Measurements from ENCODE around the gene CACNB4.

The CACNB4 gene

DNA sequence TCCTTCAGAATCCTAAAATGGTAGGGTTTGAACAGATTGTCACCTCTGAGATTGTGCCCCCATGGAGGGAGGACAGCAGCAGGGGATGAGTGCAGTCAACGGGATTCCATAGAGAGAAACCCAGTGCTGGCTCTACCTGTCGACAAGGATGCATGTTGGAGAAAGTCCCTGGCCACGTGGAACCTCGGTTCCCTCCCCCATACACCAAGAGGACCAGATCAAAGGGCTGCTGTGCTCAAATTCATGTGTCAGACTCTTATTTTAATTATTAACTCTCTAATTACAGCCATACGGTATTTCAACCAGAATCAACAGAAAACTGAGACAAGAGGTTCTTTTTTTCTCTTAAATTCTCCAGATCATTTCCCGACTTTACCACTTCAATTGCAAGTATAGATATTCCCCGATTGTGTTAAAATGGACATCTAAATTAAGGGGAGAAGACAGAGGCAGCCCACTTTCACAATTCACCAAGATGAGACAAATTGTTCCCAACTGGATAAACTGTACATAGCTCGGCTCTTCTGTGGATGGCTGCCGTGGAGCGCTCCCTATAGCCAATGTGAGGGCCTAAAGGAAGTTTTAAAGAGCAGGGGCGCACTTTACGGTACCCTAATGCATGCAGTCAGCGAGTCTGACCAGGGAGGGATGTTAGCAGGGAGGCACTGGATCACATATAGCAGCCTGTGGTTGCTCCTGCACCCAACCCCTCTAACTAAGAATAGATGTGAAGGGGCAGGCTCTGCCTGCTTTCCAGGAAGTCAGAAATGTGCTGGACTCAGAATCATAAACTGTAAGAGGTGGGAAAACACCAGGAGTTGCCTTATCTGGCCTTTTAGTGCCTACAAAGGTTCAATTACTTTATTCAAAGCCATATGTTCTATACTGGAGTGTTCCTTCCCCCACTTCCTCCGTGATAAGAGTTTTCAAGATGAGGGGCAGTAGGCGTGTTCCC lies 123.1 kb downstream of the CACNB4 start:
- no peak for DNase-seq (ENCODE audit: low read depth)

- DNase-seq (ENCODE audit: low read depth): no peak
These were observed 123.9 kb downstream of the CACNB4 start for GRCh38 chr2:151974988-151975387.

DNA sequence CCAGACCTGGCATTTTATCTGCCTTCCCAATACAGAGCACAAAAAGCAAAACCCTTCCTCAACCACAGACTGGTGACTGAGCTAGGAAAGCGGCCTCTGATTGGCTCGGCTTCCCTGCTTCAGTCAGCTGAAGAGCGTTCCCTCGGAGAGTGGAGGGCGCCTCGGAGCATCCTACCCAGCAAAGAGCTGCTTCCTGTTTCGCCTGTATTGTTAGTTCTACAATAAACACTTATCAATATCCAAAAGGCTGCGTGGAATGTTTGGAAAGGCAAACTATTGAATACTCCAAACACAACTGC lies 125.0 kb downstream of the CACNB4 start:
- no peak for DNase-seq (ENCODE audit: low read depth)

DNA sequence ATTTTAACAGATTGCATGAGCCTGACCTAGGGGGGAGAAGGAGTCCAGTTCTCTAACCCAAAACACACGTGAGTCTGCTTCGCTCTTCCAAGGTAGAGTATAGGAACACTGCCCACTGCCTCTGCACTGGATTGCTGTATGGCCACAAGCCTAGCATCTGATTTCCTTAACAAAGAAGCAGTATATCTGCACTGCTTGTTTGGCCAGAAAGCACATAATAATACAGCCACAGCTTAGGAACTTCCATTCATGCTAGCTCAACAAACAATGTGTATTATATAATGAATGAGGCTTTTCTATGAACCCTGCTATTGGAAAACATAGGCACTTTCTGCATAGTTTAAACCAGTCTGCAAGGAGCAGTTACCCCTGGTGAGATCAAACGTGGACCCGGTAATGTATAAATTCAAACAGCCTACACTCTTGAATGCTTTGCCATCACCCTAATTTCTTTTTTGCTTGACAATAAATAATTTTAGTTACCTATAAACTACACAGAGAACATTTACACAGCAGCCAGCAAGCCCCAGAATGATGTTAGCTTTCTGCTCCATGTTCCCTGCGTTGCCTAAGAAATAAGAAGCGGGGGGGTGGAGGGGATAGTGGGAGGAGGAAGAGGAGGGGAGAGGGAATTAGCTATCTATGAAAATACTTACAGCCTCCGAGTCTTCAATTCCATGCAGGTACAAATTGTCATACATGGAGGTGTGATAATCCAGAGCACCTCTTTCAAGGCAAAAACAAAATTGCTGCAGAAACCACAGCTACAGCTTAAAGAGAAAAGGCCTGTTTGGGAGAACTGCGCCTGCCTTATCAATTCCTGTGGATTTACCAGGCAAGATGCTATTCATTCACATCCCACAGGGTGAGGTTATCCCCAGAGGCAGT lies 125.6 kb downstream of the CACNB4 start:
- DNase-seq (ENCODE audit: low read depth): no peak

- DNase-seq (ENCODE audit: low read depth): no peak
These were observed 126.4 kb downstream of the CACNB4 start for GRCh38 chr2:151972241-151973012.

- no peak for DNase-seq (ENCODE audit: low read depth)
These were observed 127.4 kb downstream of the CACNB4 start for GRCh38 chr2:151971301-151972051.

DNA sequence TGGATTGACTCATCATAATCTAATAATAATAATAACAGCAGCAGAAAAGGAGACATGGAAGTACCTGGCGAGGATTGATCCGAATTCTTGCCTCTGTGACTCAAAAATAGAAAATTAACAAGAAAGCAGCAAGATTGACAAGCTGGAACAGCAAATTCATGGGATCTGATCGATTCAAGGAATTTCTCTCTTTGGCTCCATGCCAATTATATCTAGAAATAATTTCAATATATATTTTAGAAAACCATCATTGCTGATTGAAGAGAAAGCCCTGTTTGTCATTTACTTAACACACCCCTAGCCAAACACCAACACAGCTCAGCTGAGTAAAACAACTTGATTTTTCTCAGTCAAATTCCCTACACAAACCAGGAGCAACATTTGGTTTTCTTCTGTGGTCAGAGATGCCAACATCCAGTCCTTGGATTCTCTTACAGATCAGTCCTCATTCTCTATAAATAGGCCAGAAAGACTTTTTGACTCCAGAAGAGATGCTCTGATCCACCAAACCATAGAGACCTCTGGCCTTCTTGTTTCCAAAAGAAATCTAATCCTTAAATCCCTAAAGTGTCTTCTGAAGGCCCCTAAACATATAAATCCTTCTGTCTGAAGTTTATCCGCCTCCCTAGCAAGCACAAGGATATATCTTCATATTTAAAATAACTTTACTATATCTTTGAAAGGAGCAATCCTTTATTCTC lies 129.9 kb downstream of the CACNB4 start:
- no peak for DNase-seq (ENCODE audit: low read depth)

GRCh38 chr2:151967829-151968722 lies 130.8 kb downstream of the CACNB4 start:
- DNase-seq (ENCODE audit: low read depth): no peak

- DNase-seq (ENCODE audit: low read depth): no peak
These were observed 133.0 kb downstream of the CACNB4 start for GRCh38 chr2:151965884-151966283.

- no peak for DNase-seq (ENCODE audit: low read depth)
These were observed 137.3 kb downstream of the CACNB4 start for GRCh38 chr2:151961558-151961957.

DNA sequence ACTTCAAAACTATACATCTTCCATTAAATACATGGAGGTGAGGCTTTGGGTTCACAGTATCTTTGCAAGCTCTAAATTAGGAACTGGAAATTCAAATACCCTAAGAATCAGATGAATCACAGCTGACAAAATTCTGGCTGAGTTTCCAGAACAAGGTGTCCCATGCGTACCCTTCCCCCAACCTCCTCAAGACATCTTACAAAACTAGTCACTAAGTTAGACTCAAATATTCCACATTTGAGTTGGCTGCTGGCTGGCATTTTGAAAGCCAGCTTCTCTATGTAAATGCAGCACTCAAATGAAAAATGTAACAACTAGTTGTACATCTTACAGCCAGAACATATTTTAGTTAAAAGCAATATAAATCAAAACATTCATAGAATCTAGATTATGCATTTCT lies 139.6 kb downstream of the CACNB4 start:
- DNase-seq (ENCODE audit: low read depth): no peak

- no peak for DNase-seq (ENCODE audit: low read depth)
These were observed 145.4 kb downstream of the CACNB4 start for GRCh38 chr2:151953467-151953866.

- no peak for DNase-seq (ENCODE audit: low read depth)
These were observed 146.0 kb downstream of the CACNB4 start for GRCh38 chr2:151952691-151953456.

DNA sequence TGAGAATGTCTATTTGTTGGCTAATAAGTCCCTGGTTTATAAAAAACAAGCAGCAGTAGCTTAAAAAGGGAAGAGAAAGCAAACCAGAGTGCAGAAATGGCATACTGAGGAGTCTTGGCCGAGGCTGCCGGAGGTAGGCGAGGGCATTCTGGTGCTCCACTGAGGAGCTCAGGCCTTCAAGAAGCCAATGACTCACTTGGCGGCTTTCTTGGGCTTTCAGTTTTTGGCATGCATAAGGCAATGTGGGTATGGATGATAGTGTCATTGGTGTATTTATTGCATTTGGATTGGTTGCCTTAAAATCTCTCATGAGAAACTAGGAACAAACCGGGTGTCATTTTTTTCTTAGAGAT lies 151.1 kb downstream of the CACNB4 start:
- no peak for DNase-seq (ENCODE audit: low read depth)

DNA sequence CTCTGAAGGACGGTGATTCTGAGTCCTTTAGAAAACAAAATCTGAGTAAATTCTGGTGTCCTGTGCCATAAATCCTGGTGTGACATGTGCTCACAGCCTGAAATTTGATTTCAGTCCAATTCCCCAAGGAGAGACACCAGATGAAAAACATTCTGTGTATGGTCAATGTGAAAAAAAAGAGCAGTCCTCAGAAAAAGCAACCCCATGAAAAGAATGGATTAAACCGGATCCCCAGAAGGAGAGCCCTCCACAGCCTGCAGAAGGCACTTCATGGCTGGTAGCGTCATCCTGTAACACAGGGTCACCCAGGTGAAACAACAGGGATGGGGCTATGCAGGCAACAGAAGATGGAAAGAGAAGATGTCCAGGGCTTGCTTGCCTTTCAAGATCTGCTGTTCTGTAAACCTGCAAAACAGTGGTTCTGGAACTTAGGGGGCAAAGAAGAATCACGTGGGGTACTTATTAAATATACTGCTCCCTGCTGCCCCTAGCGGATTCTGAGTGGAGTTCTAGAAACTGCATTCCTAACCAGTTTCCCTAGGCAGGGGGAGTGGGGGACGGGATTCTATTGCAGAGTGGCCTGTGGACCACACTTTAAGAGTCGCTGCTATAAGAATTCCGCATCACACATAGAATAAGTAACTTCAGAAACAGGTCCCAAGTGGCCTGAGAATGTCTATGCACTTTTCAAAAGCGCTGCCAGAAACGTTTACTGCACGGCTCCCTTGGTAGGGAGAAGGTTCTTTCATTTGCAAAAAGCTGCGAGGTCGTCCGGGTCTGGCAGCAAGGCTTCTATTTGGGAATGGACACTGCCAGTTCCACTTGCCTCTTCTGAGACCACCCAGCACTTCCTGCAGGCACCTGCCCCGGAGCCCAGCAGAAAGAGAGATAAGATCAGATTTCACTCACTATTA lies 151.7 kb downstream of the CACNB4 start:
- no peak for DNase-seq (ENCODE audit: low read depth)

DNA sequence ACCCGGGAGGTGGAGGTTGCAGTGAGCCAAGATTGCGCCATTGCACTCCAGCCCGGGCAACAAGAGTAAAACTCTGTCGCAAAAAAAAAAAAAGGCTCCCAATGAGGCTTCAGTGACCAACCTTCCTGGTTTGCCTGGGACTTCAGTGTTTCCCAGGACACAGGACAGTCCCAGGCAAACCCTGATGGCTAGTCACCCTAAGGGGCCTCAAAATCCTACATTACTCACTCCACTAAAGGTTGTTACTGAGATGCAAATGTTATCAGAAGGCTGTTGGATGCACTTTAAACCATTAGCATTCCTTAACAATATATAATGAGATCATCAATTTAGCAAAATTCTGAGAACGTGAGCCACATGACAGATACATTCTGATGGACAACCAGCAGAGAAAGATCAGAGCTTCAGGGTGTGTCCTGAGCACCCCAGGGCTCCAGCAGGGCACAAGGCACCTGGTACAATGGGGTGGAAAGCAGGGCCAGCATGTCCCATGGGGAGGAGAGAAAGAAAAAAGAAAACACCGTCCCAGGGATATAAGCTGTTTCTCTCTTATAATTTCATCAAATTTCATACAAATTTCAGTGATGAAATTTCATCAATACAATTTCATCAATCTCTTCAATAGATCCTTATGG lies 152.5 kb downstream of the CACNB4 start:
- no peak for DNase-seq (ENCODE audit: low read depth)

GRCh38 chr2:151945602-151946001 lies 153.2 kb downstream of the CACNB4 start:
- no peak for DNase-seq (ENCODE audit: low read depth)

DNA sequence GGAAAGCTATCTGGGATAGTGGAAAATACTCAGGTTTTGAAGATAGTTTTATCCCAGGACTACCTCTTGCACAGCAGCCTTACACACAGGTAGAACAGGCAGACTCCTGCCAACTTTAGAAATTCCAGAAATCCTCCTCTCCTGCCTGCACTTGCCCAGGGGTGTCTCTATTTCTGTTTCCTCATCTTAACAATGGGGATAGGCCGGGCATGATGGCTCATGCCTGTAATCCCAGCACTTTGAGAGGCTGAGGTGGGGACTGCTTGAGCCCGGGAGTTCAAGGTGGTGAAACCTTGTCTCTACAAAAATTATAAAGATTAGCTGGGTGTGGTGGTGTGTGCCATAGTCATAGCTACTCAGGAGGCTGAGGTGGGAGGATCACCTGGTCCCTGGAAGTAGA lies 153.7 kb downstream of the CACNB4 start:
- DNase-seq (ENCODE audit: low read depth): no peak
